H9 (cell line): ENCODE data around the gene SPINT1. TPM values are rescaled to one million over a fixed set of nuclear protein-coding genes. Genes with fewer than 3 reads are reported as not detected.

Source experiments
- DNase-seq: peaks from one replicate; pipeline ENCODE4 v3.0.0-alpha.2; 2017
- H2AFZ ChIP-seq: one replicate; pipeline ENCODE4 v1.6.1; 2013; ENCODE audit warnings: mild to moderate bottlenecking, low read length, control low read depth, moderate library complexity
- H2AK5ac ChIP-seq: 2 replicates; pipeline ENCODE4 v1.6.1; 2013; ENCODE audit warnings: low read length, control low read depth, mixed read lengths; ENCODE audit not compliant: insufficient read length
- H2BK120ac ChIP-seq: one replicate; pipeline ENCODE4 v1.6.1; 2013; ENCODE audit warnings: low read depth, mild to moderate bottlenecking, low read length, control low read depth, inconsistent platforms; ENCODE audit not compliant: poor library complexity, severe bottlenecking
- H2BK12ac ChIP-seq: 2 replicates; pipeline ENCODE4 v1.6.1; 2013; ENCODE audit warnings: low read length, control low read depth, mixed read lengths, low read depth; ENCODE audit not compliant: insufficient read length
- H2BK15ac ChIP-seq: 2 replicates; pipeline ENCODE4 v1.6.1; 2013; ENCODE audit warnings: low read depth, low read length, control low read depth
- H2BK20ac ChIP-seq: one replicate; pipeline ENCODE4 v1.6.1; 2013; ENCODE audit warnings: low read depth, mild to moderate bottlenecking, low read length, control low read depth, inconsistent platforms; ENCODE audit not compliant: poor library complexity, severe bottlenecking
- H2BK5ac ChIP-seq: 2 replicates; pipeline ENCODE4 v1.6.1; 2013; ENCODE audit warnings: low read length, control low read depth, mixed read lengths; ENCODE audit not compliant: insufficient read length
- H3K14ac ChIP-seq: 2 replicates; pipeline ENCODE4 v1.6.1; 2013; ENCODE audit warnings: low read length, control low read depth; ENCODE audit not compliant: insufficient read depth
- H3K18ac ChIP-seq: 2 replicates; pipeline ENCODE4 v1.6.1; 2013; ENCODE audit warnings: low read depth, mild to moderate bottlenecking, mixed read lengths, low read length, control low read depth; ENCODE audit not compliant: insufficient read length
- H3K23ac ChIP-seq: 2 replicates; pipeline ENCODE4 v1.6.1; 2013; ENCODE audit warnings: low read length, control low read depth, mixed read lengths, low read depth; ENCODE audit not compliant: insufficient read length
- H3K23me2 ChIP-seq: 2 replicates; pipeline ENCODE4 v1.6.1; 2013; ENCODE audit warnings: low read depth, mild to moderate bottlenecking, mixed read lengths, low read length, control low read depth; ENCODE audit not compliant: insufficient read length, poor library complexity, severe bottlenecking
- H3K27ac ChIP-seq: 2 replicates; pipeline ENCODE4 v1.5.1; 2013; ENCODE audit warnings: low read length, control low read depth, mixed read lengths, low read depth; ENCODE audit not compliant: insufficient read length
- H3K27me3 ChIP-seq: 2 replicates; pipeline ENCODE4 v1.6.1; 2013; ENCODE audit warnings: low read length, control low read depth, inconsistent platforms; ENCODE audit not compliant: insufficient read depth
- H3K4ac ChIP-seq: 2 replicates; pipeline ENCODE4 v1.6.1; 2013; ENCODE audit warnings: low read depth, mild to moderate bottlenecking, control low read depth, inconsistent platforms, low read length, moderate library complexity
- H3K4me1 ChIP-seq: 2 replicates; pipeline ENCODE4 v1.6.1; 2013; ENCODE audit warnings: low read length, control low read depth, inconsistent platforms; ENCODE audit not compliant: insufficient read depth
- H3K4me2 ChIP-seq: 2 replicates; pipeline ENCODE4 v1.6.1; 2013; ENCODE audit warnings: low read length, control low read depth, mixed read lengths; ENCODE audit not compliant: insufficient read length, insufficient read depth
- H3K56ac ChIP-seq: 2 replicates; pipeline ENCODE4 v1.6.1; 2013; ENCODE audit warnings: low read depth, mild to moderate bottlenecking, mixed read lengths, low read length, control low read depth; ENCODE audit not compliant: insufficient read length
- H3K79me1 ChIP-seq: 2 replicates; pipeline ENCODE4 v1.6.1; 2013; ENCODE audit warnings: low read depth, mild to moderate bottlenecking, moderate library complexity, low read length, control low read depth, inconsistent platforms; ENCODE audit not compliant: insufficient read depth, poor library complexity, severe bottlenecking
- H3K79me2 ChIP-seq: 2 replicates; pipeline ENCODE4 v1.6.1; 2013; ENCODE audit warnings: low read length, control low read depth, inconsistent platforms; ENCODE audit not compliant: insufficient read depth
- H3K9ac ChIP-seq: 2 replicates; pipeline ENCODE4 v1.6.1; 2013; ENCODE audit warnings: low read length, control low read depth, mixed read lengths; ENCODE audit not compliant: insufficient read length; ENCODE audit errors: extremely low read depth
- H3K9me3 ChIP-seq: one replicate; pipeline ENCODE4 v1.6.1; 2013; ENCODE audit warnings: low read depth, low read length, inconsistent platforms; ENCODE audit not compliant: control insufficient read depth
- H3T11ph ChIP-seq: one replicate; pipeline ENCODE4 v1.6.1; 2013; ENCODE audit warnings: mild to moderate bottlenecking, low read length, control low read depth, inconsistent platforms
- H4K20me1 ChIP-seq: one replicate; pipeline ENCODE4 v1.6.1; 2013; ENCODE audit not compliant: control insufficient read depth, insufficient read length, insufficient read depth
- H4K5ac ChIP-seq: 2 replicates; pipeline ENCODE4 v1.6.1; 2013; ENCODE audit warnings: low read depth, mild to moderate bottlenecking, mixed read lengths, low read length, control low read depth; ENCODE audit not compliant: insufficient read length
- H4K8ac ChIP-seq: replicated peaks from 2 replicates; pipeline ENCODE4 v1.6.1; 2013; ENCODE audit warnings: low read length, control low read depth, mixed read lengths, low read depth; ENCODE audit not compliant: insufficient read length
- H4K91ac ChIP-seq: 2 replicates; pipeline ENCODE4 v1.6.1; 2013; ENCODE audit warnings: low read depth, mild to moderate bottlenecking, moderate library complexity, mixed read lengths, low read length, control low read depth; ENCODE audit not compliant: insufficient read length
- H3K27ac Mint-ChIP-seq, 3 experiments: 2 replicates in 2 of 3; 3 replicates in 1 of 3; pipeline ENCODE4 v1.8.0; 2020 to 2021; ENCODE audit warnings: mixed read lengths in 3 of 3, mild to moderate bottlenecking in 1 of 3, moderate library complexity in 1 of 3
- H3K27me3 Mint-ChIP-seq: 2 replicates; pipeline ENCODE4 v1.8.0; 2021; ENCODE audit warnings: low read depth, mild to moderate bottlenecking, moderate library complexity, mixed read lengths
- H3K36me3 Mint-ChIP-seq, 3 experiments: 2 replicates in 2 of 3; 3 replicates in 1 of 3; pipeline ENCODE4 v1.8.0; 2020 to 2021; ENCODE audit warnings: low read depth in 3 of 3, mixed read lengths in 3 of 3; ENCODE audit not compliant: insufficient read depth in 1 of 3
- H3K4me1 Mint-ChIP-seq, 2 experiments: 2 replicates each; pipeline ENCODE4 v1.8.0; 2020; ENCODE audit warnings: mixed read lengths in 2 of 2
- H3K4me3 Mint-ChIP-seq, 2 experiments: 2 replicates in 1 of 2; 3 replicates in 1 of 2; pipeline ENCODE4 v1.8.0; 2020 to 2021; ENCODE audit warnings: mild to moderate bottlenecking in 2 of 2, mixed read lengths in 2 of 2, moderate library complexity in 1 of 2
- H3K9me3 Mint-ChIP-seq, 2 experiments: 2 replicates in 1 of 2; 3 replicates in 1 of 2; pipeline ENCODE4 v1.8.0; 2020; ENCODE audit warnings: mild to moderate bottlenecking in 2 of 2, mixed read lengths in 2 of 2, moderate library complexity in 1 of 2
- WGBS: extraction: QIAGEN DNeasy Blood & Tissue Kit; methylation state at CpG from one replicate; pipeline ENCODE4 v1.1.7; 2013; ENCODE audit warnings: missing lambda C conversion rate, low lambda C conversion rate, mixed read lengths; ENCODE audit not compliant: insufficient read length; ENCODE audit errors: extremely low coverage; 5-methylcytosine and 5-hydroxymethylcytosine counted together
- total RNA-seq: library from RNA; stranded (reverse); gene quantifications from 2 replicates; pipeline ENCODE4 v1.2.1, GENCODE V29; 2021
- TF ChIP-seq, protein P1 (sequence below): fragments of 200-600 bp; sonication (generic); conservative IDR thresholded peaks from 3 replicates; pipeline ENCODE4 v1.8.0; 2021; ENCODE audit warnings: antibody characterized with exemption, mild to moderate bottlenecking

SPINT1 gene
- total RNA-seq, 1 experiment from 2014 or later: 130 TPM

GRCh38 chr15:40853241-40853890 lies 9.5 kb downstream of the SPINT1 start:
- Histone ChIP-seq H3K79me2 (no peaks in the 10 kb centered on the region), H3K4me1 (no peaks in the 10 kb centered on the region), H4K5ac (no peak overlapping the region), H4K8ac (no peak overlapping the region), H3K4me2 (no peak overlapping the region), H2BK15ac (no peak overlapping the region), H3K79me1 (no peaks in the 10 kb centered on the region), H3K23me2 (no peaks in the 10 kb centered on the region), H4K20me1 (no peaks in the 10 kb centered on the region), H3K18ac (no peak overlapping the region), H2BK12ac (no peak overlapping the region), H3K9ac (no peak overlapping the region), H3K14ac (no peak overlapping the region), H2BK120ac (no peak overlapping the region), H2AK5ac (no peak overlapping the region), H3T11ph (no peak overlapping the region), H2BK20ac (no peak overlapping the region), H3K56ac (no peak overlapping the region), H3K9me3 (no peaks in the 10 kb centered on the region), H2AFZ (no peak overlapping the region), H3K27ac (no peak overlapping the region), H2BK5ac (no peak overlapping the region), H3K23ac (no peak overlapping the region), H3K4ac (no peak overlapping the region), H3K27me3 (no peaks in the 10 kb centered on the region), H4K91ac (no peak overlapping the region)
- no CpG with 5 or more reads among the region's 16 CpGs for WGBS
- Mint-ChIP-seq H3K36me3 (peaks cover 25 to 79% (median 78%) of the 10 kb centered on the region in 3 experiments; a peak in 6 of 7 replicates), H3K4me3 (no peak overlapping the region), H3K9me3 (no peaks in the 10 kb centered on the region), H3K27me3 (no peaks in the 10 kb centered on the region), H3K27ac (no peak overlapping the region), H3K4me1 (peaks cover 9 to 10% of the 10 kb centered on the region in 2 experiments)
- no peak for DNase-seq
- TF ChIP-seq, protein P1, sequence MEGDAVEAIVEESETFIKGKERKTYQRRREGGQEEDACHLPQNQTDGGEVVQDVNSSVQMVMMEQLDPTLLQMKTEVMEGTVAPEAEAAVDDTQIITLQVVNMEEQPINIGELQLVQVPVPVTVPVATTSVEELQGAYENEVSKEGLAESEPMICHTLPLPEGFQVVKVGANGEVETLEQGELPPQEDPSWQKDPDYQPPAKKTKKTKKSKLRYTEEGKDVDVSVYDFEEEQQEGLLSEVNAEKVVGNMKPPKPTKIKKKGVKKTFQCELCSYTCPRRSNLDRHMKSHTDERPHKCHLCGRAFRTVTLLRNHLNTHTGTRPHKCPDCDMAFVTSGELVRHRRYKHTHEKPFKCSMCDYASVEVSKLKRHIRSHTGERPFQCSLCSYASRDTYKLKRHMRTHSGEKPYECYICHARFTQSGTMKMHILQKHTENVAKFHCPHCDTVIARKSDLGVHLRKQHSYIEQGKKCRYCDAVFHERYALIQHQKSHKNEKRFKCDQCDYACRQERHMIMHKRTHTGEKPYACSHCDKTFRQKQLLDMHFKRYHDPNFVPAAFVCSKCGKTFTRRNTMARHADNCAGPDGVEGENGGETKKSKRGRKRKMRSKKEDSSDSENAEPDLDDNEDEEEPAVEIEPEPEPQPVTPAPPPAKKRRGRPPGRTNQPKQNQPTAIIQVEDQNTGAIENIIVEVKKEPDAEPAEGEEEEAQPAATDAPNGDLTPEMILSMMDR: no peak
